Measurements from ENCODE around the gene GPC6.

GRCh38 chr13:93889430-93889951 is 662.9 kb downstream of the GPC6 start:
- TF ChIP-seq EZH2 (IDR thresholded peaks at IDR 0.05; ENCODE audit: insufficient read depth, poor library complexity, severe bottlenecking) (no peak), EZH2phosphoT487 (IDR thresholded peaks at IDR 0.05; ENCODE audit: insufficient read depth, low read depth) (no peak)

Data from GM23248 (cell line).